SU-DHL-6 (cell line): Measurements from ENCODE around the gene ZBTB44.

Source experiments
- EZH2phosphoT487 ChIP-seq: fragments of 200-600 bp; sonication (generic), shearing (Covaris generic); conservative IDR thresholded peaks from 2 replicates; pipeline ENCODE4 v1.6.1; 2018; ENCODE audit warnings: mild to moderate bottlenecking, antibody characterized with exemption, low read length, moderate library complexity, mixed read lengths
- TF ChIP-seq, protein P1 (sequence below): fragments of 200-600 bp; sonication (generic); IDR thresholded peaks from one replicate; pipeline ENCODE4 v1.5.1; 2017; ENCODE audit warnings: antibody characterized with exemption, mild to moderate bottlenecking, low read length, moderate library complexity; ENCODE audit not compliant: insufficient read depth, poor library complexity, severe bottlenecking

DNA sequence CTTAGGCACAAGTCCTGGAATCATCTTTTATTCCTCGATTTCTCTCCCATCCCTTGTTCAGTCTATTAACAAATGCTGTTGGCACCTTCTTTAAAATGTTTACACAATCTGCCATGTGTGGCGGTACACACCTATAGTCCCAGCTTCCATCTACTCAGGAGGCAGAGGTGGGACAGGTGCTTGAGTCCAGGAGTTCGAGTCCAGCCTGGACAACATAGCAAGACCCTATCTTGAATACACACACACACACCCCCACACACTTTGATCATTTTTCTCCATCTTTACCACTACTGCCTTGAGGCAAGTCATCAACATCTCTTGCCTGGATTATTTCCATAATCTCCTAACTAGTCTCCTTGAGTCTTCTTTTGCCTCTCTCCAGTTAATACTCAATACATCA, 13.7 kb upstream of the ZBTB44 start:
- TF ChIP-seq, protein P1, sequence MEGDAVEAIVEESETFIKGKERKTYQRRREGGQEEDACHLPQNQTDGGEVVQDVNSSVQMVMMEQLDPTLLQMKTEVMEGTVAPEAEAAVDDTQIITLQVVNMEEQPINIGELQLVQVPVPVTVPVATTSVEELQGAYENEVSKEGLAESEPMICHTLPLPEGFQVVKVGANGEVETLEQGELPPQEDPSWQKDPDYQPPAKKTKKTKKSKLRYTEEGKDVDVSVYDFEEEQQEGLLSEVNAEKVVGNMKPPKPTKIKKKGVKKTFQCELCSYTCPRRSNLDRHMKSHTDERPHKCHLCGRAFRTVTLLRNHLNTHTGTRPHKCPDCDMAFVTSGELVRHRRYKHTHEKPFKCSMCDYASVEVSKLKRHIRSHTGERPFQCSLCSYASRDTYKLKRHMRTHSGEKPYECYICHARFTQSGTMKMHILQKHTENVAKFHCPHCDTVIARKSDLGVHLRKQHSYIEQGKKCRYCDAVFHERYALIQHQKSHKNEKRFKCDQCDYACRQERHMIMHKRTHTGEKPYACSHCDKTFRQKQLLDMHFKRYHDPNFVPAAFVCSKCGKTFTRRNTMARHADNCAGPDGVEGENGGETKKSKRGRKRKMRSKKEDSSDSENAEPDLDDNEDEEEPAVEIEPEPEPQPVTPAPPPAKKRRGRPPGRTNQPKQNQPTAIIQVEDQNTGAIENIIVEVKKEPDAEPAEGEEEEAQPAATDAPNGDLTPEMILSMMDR, result no peak
- TF ChIP-seq EZH2phosphoT487, result no peak
